Suppressor macrophage (primary cell): ENCODE data around the gene EMILIN2.

Source experiments
- DNase-seq, 4 experiments: peaks; one replicate each; pipeline ENCODE4 v3.0.0-alpha.2; 2020 to 2022

The EMILIN2 gene

DNA sequence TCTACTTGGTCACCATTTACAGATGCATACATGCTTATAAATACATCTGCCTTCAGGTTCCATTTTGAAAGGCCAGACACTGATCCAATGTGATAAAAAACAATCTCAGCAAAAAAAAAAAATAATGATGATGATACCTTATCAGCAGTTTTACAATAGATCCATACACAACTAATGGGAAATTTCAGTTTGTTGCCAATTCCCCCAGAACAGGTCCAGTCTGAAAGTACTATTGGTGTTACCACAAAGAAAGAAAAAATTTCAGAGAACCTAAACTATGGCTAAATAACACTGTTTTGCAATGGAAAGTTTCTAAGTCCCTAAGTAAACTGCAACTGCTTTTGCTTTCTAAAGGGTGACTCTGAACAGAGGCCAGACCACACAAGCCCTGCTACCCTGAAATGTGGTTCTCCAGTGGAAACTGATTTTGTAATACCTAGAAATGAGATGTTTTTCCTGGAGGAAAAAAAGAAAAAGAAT, 112.1 kb downstream of the EMILIN2 start:
- DNase-seq, result peak in 3 of 4 experiments; percentile 28 to 58 (median 55)

DNA sequence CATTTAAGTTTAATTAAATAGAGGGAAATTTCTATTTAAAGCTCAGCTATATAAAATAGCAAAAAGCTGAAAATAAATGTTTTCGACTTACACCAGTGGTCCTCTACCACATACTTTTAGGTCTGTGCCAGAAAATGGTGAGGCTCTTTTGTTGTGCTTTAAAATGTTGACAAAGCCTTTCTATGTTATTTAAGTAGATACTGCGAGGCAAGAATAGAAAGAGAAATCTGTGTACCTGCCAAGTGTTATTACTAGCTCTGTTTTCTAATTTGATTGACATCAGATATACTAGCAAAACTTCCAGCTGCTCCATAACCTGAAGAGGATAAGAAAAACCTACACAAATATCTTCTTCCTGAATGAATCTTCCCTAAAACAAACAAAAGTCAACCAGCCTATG, 112.5 kb downstream of the EMILIN2 start:
- DNase-seq, result no peak

DNA sequence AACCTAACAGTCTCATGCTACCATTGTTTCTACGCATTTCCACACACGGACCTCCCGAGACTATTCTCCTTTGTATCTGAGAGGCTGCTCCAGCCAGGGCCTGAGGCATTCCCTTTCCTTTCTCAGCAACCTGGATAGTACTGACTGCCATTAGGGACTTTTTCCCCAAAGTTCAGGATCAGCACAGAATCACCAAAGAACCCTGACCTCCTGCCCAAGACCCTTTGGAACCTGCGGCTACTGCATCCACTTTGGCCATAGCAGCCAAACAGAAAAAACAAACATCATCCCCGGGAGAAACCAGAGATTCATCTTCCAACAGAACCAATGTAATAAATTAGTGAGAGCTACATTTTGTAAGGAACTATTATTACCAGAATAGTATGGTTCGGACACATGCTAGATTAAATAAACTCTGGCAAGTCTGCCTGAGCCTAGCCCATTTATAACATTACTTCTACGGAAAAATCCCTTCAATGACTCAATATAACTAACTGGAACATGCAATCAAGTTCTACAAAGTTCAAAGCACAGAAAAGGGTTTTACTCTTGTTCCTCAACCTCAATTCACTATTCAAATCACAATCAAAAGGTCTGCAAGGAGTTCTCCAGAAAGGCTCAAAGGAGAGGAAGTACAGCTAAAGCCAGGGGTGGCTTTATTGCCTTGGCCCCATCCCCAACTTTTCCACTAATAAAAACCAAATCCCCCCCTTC, 114.3 kb downstream of the EMILIN2 start:
- peak in 1 of 4 experiments; percentile 34 for DNase-seq

DNA sequence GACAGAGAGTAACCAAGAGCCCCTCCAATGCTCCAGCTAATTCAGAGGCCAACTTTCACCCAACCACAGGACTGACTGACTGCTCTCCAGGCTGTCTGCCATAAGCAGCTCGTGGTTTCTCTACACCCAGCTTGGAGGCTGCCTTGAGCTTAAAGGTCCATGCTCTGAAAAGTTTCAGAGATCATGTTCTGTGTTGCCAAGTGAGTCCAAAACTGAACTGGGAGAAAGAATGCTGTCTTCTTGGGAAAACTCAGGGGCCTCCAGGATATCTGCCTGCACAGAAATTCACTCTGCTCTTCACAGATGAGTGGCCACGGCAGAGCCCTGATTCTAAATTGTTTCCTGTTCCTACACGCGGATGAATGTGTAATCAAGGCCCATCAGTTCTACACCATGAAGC, 115.0 kb downstream of the EMILIN2 start:
- DNase-seq, result no peak

- DNase-seq, result peak in 2 of 4 experiments; percentile 19 to 52
Observed at GRCh38 chr18:2963048-2963447, 116.2 kb downstream of the EMILIN2 start.

GRCh38 chr18:2964361-2965010, 117.7 kb downstream of the EMILIN2 start:
- DNase-seq, result no peak
